H1 (cell line): ENCODE results near the gene TGM2. TPM values are rescaled to one million over a fixed set of nuclear protein-coding genes. Genes with fewer than 3 reads are reported as not detected.

Source experiments
- POLR2AphosphoS5 ChIP-seq: IDR thresholded peaks from 2 replicates; pipeline ENCODE4 v1.6.1; 2011; ENCODE audit warnings: low read depth, low read length
- SIRT6 ChIP-seq: IDR thresholded peaks from one replicate; pipeline ENCODE4 v1.7.1; 2012; ENCODE audit warnings: low read length, inconsistent platforms
- polyA plus RNA-seq, 7 experiments: library from polyadenylated mRNA; depleted of rRNA in 3 of 7; stranded (reverse) in 5 of 7; unstranded in 2 of 7; fragments of >200 nt in 5 of 7; fragments of 200-250 nt in 2 of 7; gene quantifications; 1 replicate in 5 of 7; 2 replicates in 1 of 7; 4 replicates in 1 of 7; pipeline versions ENCODE4 v1.2.1 to v1.2.3, GENCODE V29; 2011 to 2013; ENCODE audit warnings: missing spikeins in 2 of 7, mixed read lengths in 2 of 7
- total RNA-seq: library from RNA; stranded (reverse); fragmentation: NEBNext Ultra II Directional; extraction: Animal tissue kit (Norgen Biotek cat#: 25700); gene quantifications from 2 replicates; pipeline ENCODE4 v1.2.1, GENCODE V29; 2021
- TF ChIP-seq, protein P1 (sequence below), 3 experiments: IDR thresholded peaks; 1 replicate in 2 of 3; 2 replicates in 1 of 3; pipeline versions ENCODE4 v1.5.1 to v1.6.1; 2011; ENCODE audit warnings: low read length in 3 of 3, mild to moderate bottlenecking in 3 of 3, inconsistent platforms in 2 of 3, low read depth in 1 of 3, moderate library complexity in 1 of 3; ENCODE audit not compliant: insufficient read depth in 1 of 3; ENCODE audit errors: control extremely low read depth in 1 of 3

Gene TGM2
- total and polyA plus RNA-seq, 2 of the 8 experiments (the other 6 are each of a cell fraction or from before 2014, with no cell fraction given), result 0.86 to 1.0 TPM

DNA sequence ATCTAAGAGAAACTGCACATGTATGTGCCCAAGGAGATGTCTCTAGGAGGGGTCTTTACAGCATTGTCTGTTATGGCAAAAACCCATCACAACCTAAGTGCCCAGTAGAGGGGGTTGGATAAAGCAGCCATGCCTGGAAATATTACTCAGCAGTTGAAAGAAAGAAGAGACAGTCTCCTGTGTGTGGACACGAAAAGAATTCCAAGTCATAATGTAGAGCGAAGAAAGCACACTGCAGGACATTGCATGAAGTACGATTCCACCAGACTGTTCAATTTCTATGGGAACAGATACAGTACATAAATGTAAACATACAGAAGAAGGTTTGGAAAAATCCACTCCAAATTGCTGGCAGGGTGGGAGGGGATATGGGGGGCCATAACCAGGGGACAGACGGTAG is 7.3 kb upstream of the TGM2 start (continued):
- no peak for TF ChIP-seq SIRT6
- TF ChIP-seq POLR2AphosphoS5, result no peak
- TF ChIP-seq, protein P1, sequence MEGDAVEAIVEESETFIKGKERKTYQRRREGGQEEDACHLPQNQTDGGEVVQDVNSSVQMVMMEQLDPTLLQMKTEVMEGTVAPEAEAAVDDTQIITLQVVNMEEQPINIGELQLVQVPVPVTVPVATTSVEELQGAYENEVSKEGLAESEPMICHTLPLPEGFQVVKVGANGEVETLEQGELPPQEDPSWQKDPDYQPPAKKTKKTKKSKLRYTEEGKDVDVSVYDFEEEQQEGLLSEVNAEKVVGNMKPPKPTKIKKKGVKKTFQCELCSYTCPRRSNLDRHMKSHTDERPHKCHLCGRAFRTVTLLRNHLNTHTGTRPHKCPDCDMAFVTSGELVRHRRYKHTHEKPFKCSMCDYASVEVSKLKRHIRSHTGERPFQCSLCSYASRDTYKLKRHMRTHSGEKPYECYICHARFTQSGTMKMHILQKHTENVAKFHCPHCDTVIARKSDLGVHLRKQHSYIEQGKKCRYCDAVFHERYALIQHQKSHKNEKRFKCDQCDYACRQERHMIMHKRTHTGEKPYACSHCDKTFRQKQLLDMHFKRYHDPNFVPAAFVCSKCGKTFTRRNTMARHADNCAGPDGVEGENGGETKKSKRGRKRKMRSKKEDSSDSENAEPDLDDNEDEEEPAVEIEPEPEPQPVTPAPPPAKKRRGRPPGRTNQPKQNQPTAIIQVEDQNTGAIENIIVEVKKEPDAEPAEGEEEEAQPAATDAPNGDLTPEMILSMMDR (IDR thresholded peaks at IDR 0.05; ENCODE audit: control extremely low read depth in 1 of 3, insufficient read depth in 1 of 3, low read depth in 1 of 3, low read length in 3 of 3), result no peak
